Measurements from ENCODE around the gene GCM1. TPM values are rescaled to one million over a fixed set of nuclear protein-coding genes. Genes with fewer than 3 reads are reported as not detected.

The GCM1 gene
- total RNA-seq, 1 experiment from 2014 or later: 0.07 TPM

GRCh38 chr6:53151676-53152075 is 3.0 kb upstream of the GCM1 start:
- H3K4me1 ChIP-seq (ENCODE audit: control insufficient read depth in 1 of 2, insufficient read depth in 2 of 2, low read length in 2 of 2): no peaks in the 10 kb centered on the region
- no peak overlapping the region for H2AFZ ChIP-seq (ENCODE audit: low read depth, low read length, poor library complexity, severe bottlenecking)
- ChIA-PET RAD21 (ENCODE audit: low non-redundant PET in 1 of 2, low total read pairs in 2 of 2, uncharacterized antibody in 2 of 2, unreplicated experiment in 2 of 2) (no interaction called here), CTCF (interaction anchor here (0.6 to 1.6 kb wide), 2 partner anchors 17 to 342 kb away, joined by 3 read pairs; no protein-coding TSS in a partner anchor), POLR2A (no interaction called here)
- H3K27ac ChIP-seq (ENCODE audit: low read depth, low read length): no peak overlapping the region
- H3K4me3 ChIP-seq (replicated peaks in 1 of 2; ENCODE audit: low read depth in 1 of 2, low read length in 2 of 2): no peak overlapping the region
- no peaks in the 10 kb centered on the region for H3K9me3 ChIP-seq (ENCODE audit: control insufficient read depth in 1 of 2, insufficient read depth in 1 of 2, low read depth in 1 of 2, low read length in 2 of 2)
- H3K4me2 ChIP-seq (ENCODE audit: low read length): no peak overlapping the region
- no peaks in the 10 kb centered on the region for H3K27me3 ChIP-seq (ENCODE audit: insufficient read depth, low read length)
- H3K9ac ChIP-seq (ENCODE audit: low read length): no peak overlapping the region
- TF ChIP-seq MAX (IDR thresholded peaks at IDR 0.05) (peak; percentile 66), JUND (IDR thresholded peaks at IDR 0.05) (no peak), ELF1 (IDR thresholded peaks at IDR 0.05; ENCODE audit: borderline replicate concordance, low read depth) (no peak), REST (IDR thresholded peaks at IDR 0.05; ENCODE audit: low read depth) (no peak), SP1 (IDR thresholded peaks at IDR 0.05; ENCODE audit: low read depth) (no peak), CTCF (IDR thresholded peaks at IDR 0.05 in 2 of 3, conservative IDR thresholded peaks at IDR 0.05 in 1 of 3; ENCODE audit: borderline replicate concordance in 1 of 3, insufficient read depth in 1 of 3, low read depth in 2 of 3, low read length in 2 of 3) (peak; percentile 32 to 71 (median 65); a peak in 5 of 6 replicates), ZFX (IDR thresholded peaks at IDR 0.05) (no peak), ATF3 (IDR thresholded peaks at IDR 0.05) (no peak), RAD21 (IDR thresholded peaks at IDR 0.05; ENCODE audit: low read depth) (peak; percentile 49), YY1 (IDR thresholded peaks at IDR 0.05; ENCODE audit: extremely low read depth, insufficient replicate concordance, low read depth, low read length) (no peak), SRF (IDR thresholded peaks at IDR 0.05; ENCODE audit: low read depth) (no peak), TCF7L2 (IDR thresholded peaks at IDR 0.05; ENCODE audit: borderline replicate concordance, extremely low read depth, insufficient read depth, insufficient read length) (no peak), SIN3A (IDR thresholded peaks at IDR 0.05; ENCODE audit: low read depth) (no peak), FOSL1 (IDR thresholded peaks at IDR 0.05; ENCODE audit: low read depth) (no peak), EGR1 (IDR thresholded peaks at IDR 0.05; ENCODE audit: low read depth) (no peak)
- BruUV-seq (replicated peaks): no TSS peak
- peak; percentile 89 for ATAC-seq
- no peaks in the 10 kb centered on the region for H3K9me2 ChIP-seq (ENCODE audit: insufficient read depth)
- no peaks in the 10 kb centered on the region for H3K79me2 ChIP-seq (ENCODE audit: insufficient read depth, low read length)
- no peaks in the 10 kb centered on the region for H4K20me1 ChIP-seq (ENCODE audit: insufficient read depth)
- intact Hi-C loops (cut with micrococcal nuclease): no loop called here
- DNase-seq (ENCODE audit: low read depth, low spot score): peak; percentile 27
- H3K36me3 ChIP-seq (ENCODE audit: control insufficient read depth in 1 of 2, insufficient read depth in 2 of 2, low read length in 2 of 2): no peaks in the 10 kb centered on the region

Data from HCT116 (cell line).